Type B pancreatic cell (in vitro differentiated cells): ENCODE results near the gene FTSJ1. TPM values are rescaled to one million over a fixed set of nuclear protein-coding genes. Genes with fewer than 3 reads are reported as not detected.

ENCODE experiments used
- DNase-seq: peaks from one replicate; pipeline ENCODE4 v3.0.0; 2021; ENCODE audit warnings: mixed read lengths; ENCODE audit not compliant: unreplicated experiment; ENCODE audit errors: extremely low spot score
- H3K27ac Mint-ChIP-seq: 2 replicates; pipeline ENCODE4 v1.8.0; 2021; ENCODE audit warnings: mild to moderate bottlenecking, mixed read lengths
- H3K27me3 Mint-ChIP-seq: 2 replicates; pipeline ENCODE4 v1.8.0; 2021; ENCODE audit warnings: mixed read lengths
- H3K36me3 Mint-ChIP-seq: 2 replicates; pipeline ENCODE4 v1.8.0; 2021; ENCODE audit warnings: mixed read lengths
- H3K4me1 Mint-ChIP-seq: one replicate; pipeline ENCODE4 v1.8.0; 2021; ENCODE audit warnings: mixed read lengths; ENCODE audit not compliant: unreplicated experiment
- H3K4me3 Mint-ChIP-seq: 2 replicates; pipeline ENCODE4 v1.8.0; 2021; ENCODE audit warnings: mild to moderate bottlenecking, mixed read lengths
- H3K9me3 Mint-ChIP-seq: 2 replicates; pipeline ENCODE4 v1.8.0; 2021; ENCODE audit warnings: mixed read lengths
- CTCF ChIP-seq: fragments of 200-600 bp; sonication (generic); conservative IDR thresholded peaks from 2 replicates; pipeline ENCODE4 v1.5.0; 2021; ENCODE audit warnings: antibody characterized with exemption, mild to moderate bottlenecking
- total RNA-seq: library from RNA; stranded (reverse); gene quantifications from 2 replicates; pipeline ENCODE4 v1.2.1, GENCODE V29; 2021; ENCODE audit warnings: low replicate concordance

Gene FTSJ1
- total RNA-seq, 1 donor from 2014 or later, result 46.4 TPM

GRCh38 chrX:48530736-48531135 lies 54.7 kb downstream of the FTSJ1 start:
- DNase-seq, result no peak
- H3K4me3 Mint-ChIP-seq, result no peak overlapping the region
- no peak for TF ChIP-seq CTCF
- no peaks in the 10 kb centered on the region for H3K27me3 Mint-ChIP-seq
- H3K4me1 Mint-ChIP-seq, result no peaks in the 10 kb centered on the region
- no peak overlapping the region for H3K27ac Mint-ChIP-seq
- peaks cover 8% of the 10 kb centered on the region for H3K36me3 Mint-ChIP-seq
- no peaks in the 10 kb centered on the region for H3K9me3 Mint-ChIP-seq

GRCh38 chrX:48531358-48531959 lies 55.5 kb downstream of the FTSJ1 start:
- Mint-ChIP-seq H3K4me3 (no peak overlapping the region), H3K9me3 (no peaks in the 10 kb centered on the region), H3K27me3 (no peaks in the 10 kb centered on the region), H3K36me3 (peaks cover 8% of the 10 kb centered on the region), H3K4me1 (no peaks in the 10 kb centered on the region), H3K27ac (peak overlapping the region; percentile 83)
- no peak for TF ChIP-seq CTCF
- DNase-seq, result no peak

GRCh38 chrX:48532161-48532560 lies 56.2 kb downstream of the FTSJ1 start:
- no peak for DNase-seq
- TF ChIP-seq CTCF, result no peak
- H3K9me3 Mint-ChIP-seq, result no peaks in the 10 kb centered on the region
- H3K27me3 Mint-ChIP-seq, result no peaks in the 10 kb centered on the region
- no peaks in the 10 kb centered on the region for H3K4me1 Mint-ChIP-seq
- peak overlapping the region; percentile 83 for H3K27ac Mint-ChIP-seq
- no peak overlapping the region for H3K4me3 Mint-ChIP-seq
- peaks cover 8% of the 10 kb centered on the region for H3K36me3 Mint-ChIP-seq

- Mint-ChIP-seq H3K36me3 (peaks cover 7% of the 10 kb centered on the region), H3K4me1 (no peaks in the 10 kb centered on the region), H3K27ac (no peak overlapping the region), H3K9me3 (no peaks in the 10 kb centered on the region), H3K27me3 (no peaks in the 10 kb centered on the region), H3K4me3 (no peak overlapping the region)
- DNase-seq, result no peak
- no peak for TF ChIP-seq CTCF
Measured at GRCh38 chrX:48533165-48533564, 57.2 kb downstream of the FTSJ1 start.

Other genes with a start within 250 kb of the FTSJ1 start
- gene SSX1, start 220.8 kb upstream of the FTSJ1 start, total RNA-seq, result not detected in 2 replicates
- gene SSX3, start 119.5 kb upstream of the FTSJ1 start, total RNA-seq, result not detected in 2 replicates
- not detected in 2 replicates for gene SSX4, start 92.7 kb upstream of the FTSJ1 start, total RNA-seq
- gene SSX4B, start 64.2 kb upstream of the FTSJ1 start, total RNA-seq, result not detected in 2 replicates
- gene SLC38A5, start 5.9 kb upstream of the FTSJ1 start, total RNA-seq, result 1.8 and 4.6 TPM in 2 replicates
- gene PORCN, start 32.8 kb downstream of the FTSJ1 start, total RNA-seq, result 3.6 and 10.0 TPM in 2 replicates
- 79.8 and 95.9 TPM in 2 replicates for gene EBP, start 45.6 kb downstream of the FTSJ1 start, total RNA-seq
- gene TBC1D25, start 63.5 kb downstream of the FTSJ1 start, total RNA-seq, result 10.6 and 12.8 TPM in 2 replicates
- 131 and 178 TPM in 2 replicates for gene RBM3, start 98.3 kb downstream of the FTSJ1 start, total RNA-seq
- gene WDR13, start 121.3 kb downstream of the FTSJ1 start, total RNA-seq, result 80.2 and 96.1 TPM in 2 replicates
- gene WAS, start 207.6 kb downstream of the FTSJ1 start, total RNA-seq, result 0.62 and 0.82 TPM in 2 replicates
- 6.4 and 11.5 TPM in 2 replicates for gene SUV39H1, start 220.5 kb downstream of the FTSJ1 start, total RNA-seq